Measurements from ENCODE around the gene KIF1A.

DNA sequence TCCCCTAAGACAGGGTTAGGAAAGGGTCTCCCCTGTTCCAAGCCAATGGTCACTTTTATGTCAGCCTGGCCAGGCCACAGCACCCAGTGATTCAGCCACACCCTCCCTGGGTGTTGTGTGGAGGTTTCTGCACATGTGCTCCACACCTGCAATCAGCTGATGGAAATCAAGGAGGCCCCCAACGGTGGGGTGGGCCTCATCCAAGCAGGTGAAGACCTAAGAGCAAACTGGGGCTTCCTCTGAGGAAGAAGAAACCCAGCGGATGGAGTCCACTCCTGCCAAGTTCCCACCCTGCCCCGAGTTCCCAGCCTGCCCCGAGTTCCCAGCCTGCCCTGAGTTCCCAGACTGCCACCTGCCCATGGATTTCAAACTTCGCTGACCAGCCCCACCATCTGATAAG lies 55.4 kb downstream of the KIF1A start:
- no peak for TF ChIP-seq CTCF (optimal IDR thresholded peaks at IDR 0.05 in 1 of 3, IDR thresholded peaks at IDR 0.05 in 1 of 3, conservative IDR thresholded peaks at IDR 0.05 in 1 of 3; ENCODE audit: extremely low read depth in 1 of 3, insufficient read depth in 2 of 3, low read length in 3 of 3)
- TF ChIP-seq EZH2 (IDR thresholded peaks at IDR 0.05; ENCODE audit: low read length), result no peak
